HepG2 (cell line): Measurements from ENCODE around the gene PLD1. TPM values are rescaled to one million over a fixed set of nuclear protein-coding genes. Genes with fewer than 3 reads are reported as not detected.

Source experiments
- IRX3 ChIP-seq: sonication (generic); formaldehyde crosslinking; IDR thresholded peaks from 2 replicates; pipeline ENCODE4 v1.8.1; 2023; ENCODE audit warnings: mild to moderate bottlenecking, low read depth, missing genetic modification reagents, borderline replicate concordance
- PLRG1 ChIP-seq: fragments of 450-650 bp; conservative IDR thresholded peaks from 2 replicates; pipeline ENCODE4 v1.6.1; 2016
- PPARG ChIP-seq: conservative IDR thresholded peaks from 2 replicates; pipeline ENCODE4 v1.6.1; 2016; ENCODE audit warnings: missing biosample characterization, missing genetic modification reagents
- PRMT3 ChIP-seq: sonication (generic); formaldehyde crosslinking; IDR thresholded peaks from 2 replicates; pipeline ENCODE4 v1.8.1; 2022; ENCODE audit warnings: low read depth, mild to moderate bottlenecking, moderate library complexity, missing genetic modification reagents, borderline replicate concordance
- ZNF337 ChIP-seq: sonication (generic); formaldehyde crosslinking; IDR thresholded peaks from 2 replicates; pipeline ENCODE4 v1.5.1; 2020; ENCODE audit warnings: missing genetic modification reagents, low read depth, mild to moderate bottlenecking, borderline replicate concordance
- ZNF343 ChIP-seq: sonication (generic); formaldehyde crosslinking; IDR thresholded peaks from 2 replicates; pipeline ENCODE4 v1.4.0; 2020; ENCODE audit warnings: mild to moderate bottlenecking, missing genetic modification reagents
- ZNF713 ChIP-seq: sonication (generic); formaldehyde crosslinking; IDR thresholded peaks from 2 replicates; pipeline ENCODE4 v1.4.0; 2020; ENCODE audit warnings: mild to moderate bottlenecking, missing genetic modification reagents
- ZNF737 ChIP-seq: sonication (generic); formaldehyde crosslinking; IDR thresholded peaks from 2 replicates; pipeline ENCODE4 v1.5.0; 2020; ENCODE audit warnings: missing genetic modification reagents, mild to moderate bottlenecking, borderline replicate concordance
- ZNF883 ChIP-seq: sonication (generic); formaldehyde crosslinking; IDR thresholded peaks from 2 replicates; pipeline ENCODE4 v1.5.1; 2020; ENCODE audit warnings: mild to moderate bottlenecking, missing genetic modification reagents; ENCODE audit errors: not compliant biosample characterization
- polyA plus RNA-seq, 8 experiments: library from polyadenylated mRNA; depleted of rRNA in 3 of 8; stranded (reverse) in 7 of 8; unstranded in 1 of 8; fragments of >200 nt; fragmentation: Illumina TruSeq in 4 of 8; extraction: Trizol in 4 of 8; gene quantifications; 2 replicates each; pipeline versions ENCODE4 v1.2.1 to v1.2.3, GENCODE V29; 2011 to 2016; ENCODE audit warnings: low read depth in 4 of 8, missing spikeins in 1 of 8, mixed read lengths in 1 of 8; ENCODE audit not compliant: insufficient read depth in 1 of 8
- total RNA-seq, 5 experiments: library from RNA; depleted of rRNA; stranded (reverse); fragments of >200 nt; fragmentation: Illumina TruSeq; extraction: Trizol; gene quantifications; 2 replicates each; pipeline ENCODE4 v1.2.3, GENCODE V29; 2016; ENCODE audit warnings: low read depth in 1 of 5
- TF ChIP-seq, protein P1 (sequence below): sonication (generic); formaldehyde crosslinking; IDR thresholded peaks from 2 replicates; pipeline ENCODE4 v1.8.1; 2023; ENCODE audit warnings: mild to moderate bottlenecking, missing genetic modification reagents
- TF ChIP-seq, protein P2 (sequence below): sonication (generic); formaldehyde crosslinking; IDR thresholded peaks from 2 replicates; pipeline ENCODE4 v1.4.0; 2020; ENCODE audit warnings: missing genetic modification reagents
- TF ChIP-seq, protein P3 (sequence below): sonication (generic); formaldehyde crosslinking; conservative IDR thresholded peaks from 2 replicates; pipeline ENCODE4 v1.8.0; 2022; ENCODE audit warnings: low read depth, missing genetic modification reagents
- TF ChIP-seq, protein P4 (sequence below), 2 experiments: fragments of 450-650 bp in 1 of 2; sonication (generic) in 1 of 2; formaldehyde crosslinking in 1 of 2; IDR thresholded peaks; 2 replicates each; pipeline versions ENCODE4 v1.6.1 to v1.8.0; 2016 to 2022; ENCODE audit warnings: antibody characterized with exemption in 1 of 2, mild to moderate bottlenecking in 1 of 2, missing genetic modification reagents in 1 of 2

The PLD1 gene
- total and polyA plus RNA-seq, 2 of the 13 experiments (the other 11 are each of a cell fraction or from before 2014, with no cell fraction given) = 27.1 to 59.4 TPM

DNA sequence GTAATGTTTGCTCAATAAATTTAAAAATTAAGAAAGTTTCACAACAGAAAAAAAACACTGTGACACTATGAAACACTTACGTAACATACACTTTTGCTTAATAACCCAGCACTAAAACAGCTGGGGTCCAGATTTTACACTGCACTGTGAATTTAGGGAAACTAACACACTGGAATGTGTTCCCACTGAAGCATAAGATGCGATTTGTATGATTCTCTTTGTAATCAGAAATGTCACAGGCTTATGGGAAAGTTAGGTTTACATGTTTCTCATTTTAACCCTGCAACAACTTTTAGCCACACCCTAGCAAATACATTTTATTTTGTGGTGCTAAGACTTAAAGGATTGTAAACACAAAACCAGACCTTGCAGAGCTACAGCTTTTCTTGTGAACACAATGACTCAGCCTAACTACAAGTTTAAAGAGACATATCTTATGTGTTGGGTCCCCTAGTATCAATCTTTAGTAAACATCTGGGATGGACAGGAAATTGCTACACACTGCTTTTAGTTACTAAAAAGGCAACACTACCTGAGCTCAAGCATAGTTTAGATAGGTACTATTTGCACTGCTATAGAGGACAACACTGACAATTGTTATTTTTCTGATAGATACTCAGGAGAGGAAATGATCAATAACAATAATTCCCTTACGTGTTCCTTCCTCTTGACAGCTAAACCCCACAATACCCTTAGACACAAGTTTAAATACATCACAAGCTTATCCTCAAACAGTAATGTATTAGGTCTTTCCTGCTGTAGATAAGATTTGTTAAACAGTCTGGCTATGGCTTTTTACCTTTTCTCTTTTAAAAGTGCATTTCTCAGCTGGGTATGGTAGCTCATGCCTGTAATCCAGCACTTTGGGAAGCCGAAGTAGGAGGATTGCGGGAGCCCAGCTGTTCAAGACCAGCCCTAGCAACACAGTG, 3.8 kb downstream of the PLD1 start (continued):
- no peak for TF ChIP-seq PRMT3 (CRISPR knock-in tag)
- TF ChIP-seq IRX3 (CRISPR knock-in tag) = no peak
- TF ChIP-seq, protein P1, sequence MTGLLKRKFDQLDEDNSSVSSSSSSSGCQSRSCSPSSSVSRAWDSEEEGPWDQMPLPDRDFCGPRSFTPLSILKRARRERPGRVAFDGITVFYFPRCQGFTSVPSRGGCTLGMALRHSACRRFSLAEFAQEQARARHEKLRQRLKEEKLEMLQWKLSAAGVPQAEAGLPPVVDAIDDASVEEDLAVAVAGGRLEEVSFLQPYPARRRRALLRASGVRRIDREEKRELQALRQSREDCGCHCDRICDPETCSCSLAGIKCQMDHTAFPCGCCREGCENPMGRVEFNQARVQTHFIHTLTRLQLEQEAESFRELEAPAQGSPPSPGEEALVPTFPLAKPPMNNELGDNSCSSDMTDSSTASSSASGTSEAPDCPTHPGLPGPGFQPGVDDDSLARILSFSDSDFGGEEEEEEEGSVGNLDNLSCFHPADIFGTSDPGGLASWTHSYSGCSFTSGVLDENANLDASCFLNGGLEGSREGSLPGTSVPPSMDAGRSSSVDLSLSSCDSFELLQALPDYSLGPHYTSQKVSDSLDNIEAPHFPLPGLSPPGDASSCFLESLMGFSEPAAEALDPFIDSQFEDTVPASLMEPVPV (CRISPR knock-in tag) = peak; percentile 65; the same call in 1 of the 2 replicates
- no peak for TF ChIP-seq ZNF337
- TF ChIP-seq, protein P2, sequence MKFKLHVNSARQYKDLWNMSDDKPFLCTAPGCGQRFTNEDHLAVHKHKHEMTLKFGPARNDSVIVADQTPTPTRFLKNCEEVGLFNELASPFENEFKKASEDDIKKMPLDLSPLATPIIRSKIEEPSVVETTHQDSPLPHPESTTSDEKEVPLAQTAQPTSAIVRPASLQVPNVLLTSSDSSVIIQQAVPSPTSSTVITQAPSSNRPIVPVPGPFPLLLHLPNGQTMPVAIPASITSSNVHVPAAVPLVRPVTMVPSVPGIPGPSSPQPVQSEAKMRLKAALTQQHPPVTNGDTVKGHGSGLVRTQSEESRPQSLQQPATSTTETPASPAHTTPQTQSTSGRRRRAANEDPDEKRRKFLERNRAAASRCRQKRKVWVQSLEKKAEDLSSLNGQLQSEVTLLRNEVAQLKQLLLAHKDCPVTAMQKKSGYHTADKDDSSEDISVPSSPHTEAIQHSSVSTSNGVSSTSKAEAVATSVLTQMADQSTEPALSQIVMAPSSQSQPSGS (CRISPR knock-in tag) = no peak; the same call in 1 of the 2 replicates
- no peak for TF ChIP-seq PLRG1
- no peak for TF ChIP-seq ZNF343 (CRISPR knock-in tag)
- peak; percentile 86 for TF ChIP-seq PPARG (CRISPR knock-in tag)
- TF ChIP-seq, protein P3, sequence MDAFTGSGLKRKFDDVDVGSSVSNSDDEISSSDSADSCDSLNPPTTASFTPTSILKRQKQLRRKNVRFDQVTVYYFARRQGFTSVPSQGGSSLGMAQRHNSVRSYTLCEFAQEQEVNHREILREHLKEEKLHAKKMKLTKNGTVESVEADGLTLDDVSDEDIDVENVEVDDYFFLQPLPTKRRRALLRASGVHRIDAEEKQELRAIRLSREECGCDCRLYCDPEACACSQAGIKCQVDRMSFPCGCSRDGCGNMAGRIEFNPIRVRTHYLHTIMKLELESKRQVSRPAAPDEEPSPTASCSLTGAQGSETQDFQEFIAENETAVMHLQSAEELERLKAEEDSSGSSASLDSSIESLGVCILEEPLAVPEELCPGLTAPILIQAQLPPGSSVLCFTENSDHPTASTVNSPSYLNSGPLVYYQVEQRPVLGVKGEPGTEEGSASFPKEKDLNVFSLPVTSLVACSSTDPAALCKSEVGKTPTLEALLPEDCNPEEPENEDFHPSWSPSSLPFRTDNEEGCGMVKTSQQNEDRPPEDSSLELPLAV (CRISPR knock-in tag) = no peak
- no peak for TF ChIP-seq ZNF883 (CRISPR knock-in tag)
- no peak for TF ChIP-seq ZNF713
- TF ChIP-seq, protein P4, sequence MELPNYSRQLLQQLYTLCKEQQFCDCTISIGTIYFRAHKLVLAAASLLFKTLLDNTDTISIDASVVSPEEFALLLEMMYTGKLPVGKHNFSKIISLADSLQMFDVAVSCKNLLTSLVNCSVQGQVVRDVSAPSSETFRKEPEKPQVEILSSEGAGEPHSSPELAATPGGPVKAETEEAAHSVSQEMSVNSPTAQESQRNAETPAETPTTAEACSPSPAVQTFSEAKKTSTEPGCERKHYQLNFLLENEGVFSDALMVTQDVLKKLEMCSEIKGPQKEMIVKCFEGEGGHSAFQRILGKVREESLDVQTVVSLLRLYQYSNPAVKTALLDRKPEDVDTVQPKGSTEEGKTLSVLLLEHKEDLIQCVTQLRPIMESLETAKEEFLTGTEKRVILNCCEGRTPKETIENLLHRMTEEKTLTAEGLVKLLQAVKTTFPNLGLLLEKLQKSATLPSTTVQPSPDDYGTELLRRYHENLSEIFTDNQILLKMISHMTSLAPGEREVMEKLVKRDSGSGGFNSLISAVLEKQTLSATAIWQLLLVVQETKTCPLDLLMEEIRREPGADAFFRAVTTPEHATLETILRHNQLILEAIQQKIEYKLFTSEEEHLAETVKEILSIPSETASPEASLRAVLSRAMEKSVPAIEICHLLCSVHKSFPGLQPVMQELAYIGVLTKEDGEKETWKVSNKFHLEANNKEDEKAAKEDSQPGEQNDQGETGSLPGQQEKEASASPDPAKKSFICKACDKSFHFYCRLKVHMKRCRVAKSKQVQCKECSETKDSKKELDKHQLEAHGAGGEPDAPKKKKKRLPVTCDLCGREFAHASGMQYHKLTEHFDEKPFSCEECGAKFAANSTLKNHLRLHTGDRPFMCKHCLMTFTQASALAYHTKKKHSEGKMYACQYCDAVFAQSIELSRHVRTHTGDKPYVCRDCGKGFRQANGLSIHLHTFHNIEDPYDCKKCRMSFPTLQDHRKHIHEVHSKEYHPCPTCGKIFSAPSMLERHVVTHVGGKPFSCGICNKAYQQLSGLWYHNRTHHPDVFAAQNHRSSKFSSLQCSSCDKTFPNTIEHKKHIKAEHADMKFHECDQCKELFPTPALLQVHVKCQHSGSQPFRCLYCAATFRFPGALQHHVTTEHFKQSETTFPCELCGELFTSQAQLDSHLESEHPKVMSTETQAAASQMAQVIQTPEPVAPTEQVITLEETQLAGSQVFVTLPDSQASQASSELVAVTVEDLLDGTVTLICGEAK (IDR thresholded peaks at IDR 0.05) = no peak
- TF ChIP-seq, protein P4 (CRISPR knock-in tag; IDR thresholded peaks at IDR 0.05) = no peak
- no peak for TF ChIP-seq ZNF737
